Natural killer cell treated with Interleukin-12 subunit alpha and Interleukin-12 subunit beta and Interleukin-15 and Interleukin-18, amount 100 ng/mL, for 72 hours (primary cell): ENCODE measurements around the gene SIPA1L3. TPM values are rescaled to one million over a fixed set of nuclear protein-coding genes. Genes with fewer than 3 reads are reported as not detected.

Source experiments
- ATAC-seq, 2 donors: fragments of 150-1000 bp; cut with Tn5 transposase in 1 of 2; sonication (Bioruptor Pico), chemical (Tn5 transposase) in 1 of 2; 2 replicates each; pipeline ENCODE4 v1.10.0; 2021
- DNase-seq: peaks from one replicate; pipeline ENCODE4 v3.0.0; 2022; ENCODE audit warnings: low spot score
- H3K27ac Mint-ChIP-seq, 2 donors: 1 replicate in 1 of 2; 2 replicates in 1 of 2; pipeline ENCODE4 v1.8.0; 2022; ENCODE audit warnings: mixed read lengths in 2 of 2, mild to moderate bottlenecking in 1 of 2, moderate library complexity in 1 of 2
- H3K27me3 Mint-ChIP-seq, 2 donors: 1 replicate in 1 of 2; 2 replicates in 1 of 2; pipeline ENCODE4 v1.8.0; 2022; ENCODE audit warnings: mixed read lengths in 2 of 2
- H3K36me3 Mint-ChIP-seq: one replicate; pipeline ENCODE4 v1.8.0; 2022; ENCODE audit warnings: mixed read lengths
- H3K4me1 Mint-ChIP-seq, 2 donors: 1 replicate in 1 of 2; 2 replicates in 1 of 2; pipeline ENCODE4 v1.8.0; 2022; ENCODE audit warnings: low read depth in 2 of 2, mixed read lengths in 2 of 2, mild to moderate bottlenecking in 1 of 2
- H3K4me3 Mint-ChIP-seq: one replicate; pipeline ENCODE4 v1.8.0; 2022; ENCODE audit warnings: mixed read lengths
- H3K9me3 Mint-ChIP-seq: 2 replicates; pipeline ENCODE4 v1.8.0; 2022; ENCODE audit warnings: mixed read lengths
- total RNA-seq, 2 donors: library from RNA; stranded (reverse); gene quantifications; one replicate each; pipeline ENCODE4 v1.2.3, GENCODE V29; 2022

SIPA1L3 gene
- total RNA-seq, 2 donors from 2014 or later = 16.8 to 31.0 TPM

GRCh38 chr19:38197937-38198704, 291.1 kb downstream of the SIPA1L3 start:
- Mint-ChIP-seq H3K9me3 (no peaks in the 10 kb centered on the region), H3K27ac (no peak overlapping the region), H3K36me3 (peaks cover 6% of the 10 kb centered on the region), H3K27me3 (no peaks in the 10 kb centered on the region), H3K4me1 (peaks cover 5 to 14% of the 10 kb centered on the region in 2 donors), H3K4me3 (no peak overlapping the region)
- no peak for ATAC-seq
- no peak for DNase-seq

- H3K27ac Mint-ChIP-seq = no peak overlapping the region
These were observed 292.3 kb downstream of the SIPA1L3 start for GRCh38 chr19:38199340-38199739.

GRCh38 chr19:38201731-38202130, 294.7 kb downstream of the SIPA1L3 start:
- Mint-ChIP-seq H3K36me3 (peaks cover 6% of the 10 kb centered on the region), H3K27ac (no peak overlapping the region), H3K4me3 (no peak overlapping the region), H3K27me3 (no peaks in the 10 kb centered on the region), H3K9me3 (no peaks in the 10 kb centered on the region), H3K4me1 (peaks cover 4 to 5% of the 10 kb centered on the region in 2 donors)
- ATAC-seq (no peak), DNase-seq (no peak)

More at GRCh38 chr19:38199340-38199739, 292.3 kb downstream of the SIPA1L3 start:
- Mint-ChIP-seq H3K9me3 (no peaks in the 10 kb centered on the region), H3K4me1 (peaks cover 5 to 14% of the 10 kb centered on the region in 2 donors), H3K4me3 (no peak overlapping the region), H3K27me3 (no peaks in the 10 kb centered on the region), H3K36me3 (peaks cover 6% of the 10 kb centered on the region)
- DNase-seq (no peak), ATAC-seq (no peak)

- DNase-seq = no peak
- Mint-ChIP-seq H3K27me3 (peaks cover 0 to 2% of the 10 kb centered on the region in 2 donors), H3K27ac (no peak overlapping the region), H3K4me3 (no peak overlapping the region), H3K36me3 (peaks cover 6% of the 10 kb centered on the region), H3K4me1 (peaks cover 4 to 5% of the 10 kb centered on the region in 2 donors), H3K9me3 (no peaks in the 10 kb centered on the region)
- no peak for ATAC-seq
These were observed 295.5 kb downstream of the SIPA1L3 start for GRCh38 chr19:38202504-38202903.

GRCh38 chr19:38203197-38203596, 296.2 kb downstream of the SIPA1L3 start:
- Mint-ChIP-seq H3K27me3 (peaks cover 0 to 2% of the 10 kb centered on the region in 2 donors), H3K9me3 (no peaks in the 10 kb centered on the region), H3K4me1 (peaks cover 4 to 5% of the 10 kb centered on the region in 2 donors), H3K36me3 (peaks cover 6% of the 10 kb centered on the region), H3K4me3 (no peak overlapping the region), H3K27ac (no peak overlapping the region)
- DNase-seq (no peak), ATAC-seq (no peak)

GRCh38 chr19:38204096-38204495, 297.1 kb downstream of the SIPA1L3 start:
- DNase-seq (no peak), ATAC-seq (no peak)
- Mint-ChIP-seq H3K36me3 (peaks cover 6% of the 10 kb centered on the region), H3K27me3 (peaks cover 0 to 5% of the 10 kb centered on the region in 2 donors), H3K4me1 (peaks cover 4 to 5% of the 10 kb centered on the region in 2 donors), H3K4me3 (no peak overlapping the region), H3K27ac (no peak overlapping the region), H3K9me3 (no peaks in the 10 kb centered on the region)

GRCh38 chr19:38204728-38205127, 297.7 kb downstream of the SIPA1L3 start:
- peaks cover 6% of the 10 kb centered on the region for H3K36me3 Mint-ChIP-seq
- no peaks in the 10 kb centered on the region for H3K9me3 Mint-ChIP-seq
- DNase-seq (no peak), ATAC-seq (no peak)
- peaks cover 5 to 7% of the 10 kb centered on the region in 2 donors for H3K4me1 Mint-ChIP-seq
- H3K27me3 Mint-ChIP-seq = peaks cover 3 to 6% of the 10 kb centered on the region in 2 donors
- H3K27ac Mint-ChIP-seq = no peak overlapping the region
- H3K4me3 Mint-ChIP-seq = no peak overlapping the region

- H3K36me3 Mint-ChIP-seq = peaks cover 6% of the 10 kb centered on the region
- no peak for ATAC-seq
- H3K4me3 Mint-ChIP-seq = no peak overlapping the region
- no peaks in the 10 kb centered on the region for H3K9me3 Mint-ChIP-seq
- H3K4me1 Mint-ChIP-seq = peaks cover 13 to 14% of the 10 kb centered on the region in 2 donors
- no peak for DNase-seq
- no peak overlapping the region for H3K27ac Mint-ChIP-seq
- peaks cover 13 to 16% of the 10 kb centered on the region in 2 donors for H3K27me3 Mint-ChIP-seq
These were observed 299.2 kb downstream of the SIPA1L3 start for GRCh38 chr19:38206006-38206745.

GRCh38 chr19:38206928-38207327, 299.9 kb downstream of the SIPA1L3 start:
- peaks cover 13 to 16% of the 10 kb centered on the region in 2 donors for H3K27me3 Mint-ChIP-seq
- no peak overlapping the region for H3K27ac Mint-ChIP-seq
- peaks cover 6% of the 10 kb centered on the region for H3K36me3 Mint-ChIP-seq
- no peaks in the 10 kb centered on the region for H3K9me3 Mint-ChIP-seq
- ATAC-seq = no peak
- H3K4me3 Mint-ChIP-seq = no peak overlapping the region
- peaks cover 13 to 14% of the 10 kb centered on the region in 2 donors for H3K4me1 Mint-ChIP-seq
- no peak for DNase-seq

GRCh38 chr19:38207543-38207942, 300.5 kb downstream of the SIPA1L3 start:
- peaks cover 5% of the 10 kb centered on the region for H3K36me3 Mint-ChIP-seq
- peaks cover 13 to 16% of the 10 kb centered on the region in 2 donors for H3K27me3 Mint-ChIP-seq
- H3K4me1 Mint-ChIP-seq = peaks cover 13% of the 10 kb centered on the region in 2 donors
- no peak overlapping the region for H3K27ac Mint-ChIP-seq
- ATAC-seq (no peak), DNase-seq (no peak)
- H3K9me3 Mint-ChIP-seq = no peaks in the 10 kb centered on the region
- H3K4me3 Mint-ChIP-seq = no peak overlapping the region

GRCh38 chr19:38208571-38208970, 301.6 kb downstream of the SIPA1L3 start:
- no peak overlapping the region for H3K27ac Mint-ChIP-seq
- no peaks in the 10 kb centered on the region for H3K9me3 Mint-ChIP-seq

GRCh38 chr19:38209152-38209551, 302.1 kb downstream of the SIPA1L3 start:
- H3K9me3 Mint-ChIP-seq = peaks cover 3% of the 10 kb centered on the region
- no peak for DNase-seq
- peaks cover 13 to 20% of the 10 kb centered on the region in 2 donors for H3K27me3 Mint-ChIP-seq
- H3K27ac Mint-ChIP-seq = no peak overlapping the region
- no peak for ATAC-seq
- no peak overlapping the region for H3K4me3 Mint-ChIP-seq
- H3K36me3 Mint-ChIP-seq = peaks cover 2% of the 10 kb centered on the region
- peaks cover 14 to 15% of the 10 kb centered on the region in 2 donors for H3K4me1 Mint-ChIP-seq

More at GRCh38 chr19:38208571-38208970, 301.6 kb downstream of the SIPA1L3 start:
- DNase-seq (no peak), ATAC-seq (no peak)
- Mint-ChIP-seq H3K4me1 (peaks cover 9 to 10% of the 10 kb centered on the region in 2 donors), H3K27me3 (peaks cover 13 to 16% of the 10 kb centered on the region in 2 donors), H3K36me3 (no peaks in the 10 kb centered on the region), H3K4me3 (no peak overlapping the region)

- Mint-ChIP-seq H3K9me3 (peaks cover 4% of the 10 kb centered on the region), H3K27me3 (peaks cover 13 to 21% of the 10 kb centered on the region in 2 donors), H3K27ac (peak overlapping the region in 1 of 2 donors; percentile 62), H3K4me3 (no peak overlapping the region), H3K4me1 (peaks cover 19 to 20% of the 10 kb centered on the region in 2 donors), H3K36me3 (peaks cover 4% of the 10 kb centered on the region)
- ATAC-seq (no peak), DNase-seq (no peak)
These were observed 302.9 kb downstream of the SIPA1L3 start for GRCh38 chr19:38209671-38210457.
